BJ (cell line): ENCODE measurements around the gene PLGRKT. TPM values are rescaled to one million over a fixed set of nuclear protein-coding genes. Genes with fewer than 3 reads are reported as not detected.

ENCODE experiments used
- CTCF ChIA-PET: fragments of 350-600 bp; formaldehyde crosslinking; extraction: SDS; loops from one replicate; lab custom pipeline; 2021; ENCODE audit warnings: antibody characterized with exemption, inconsistent platforms; lab: Yijun Ruan, JAX
- POLR2A ChIA-PET: fragments of 300-600 bp; sonication (Branson Sonifier 250); formaldehyde crosslinking; extraction: SDS; loops from one replicate; lab custom pipeline; 2021; ENCODE audit warnings: antibody characterized with exemption; lab: Charles Lee
- DNase-seq: peaks from one replicate; pipeline ENCODE4 v3.0.0-alpha.2; 2011; ENCODE audit warnings: low read depth
- H3K27me3 ChIP-seq: 2 replicates; pipeline ENCODE4 v1.6.0; 2011; ENCODE audit warnings: low read length; ENCODE audit not compliant: control insufficient read depth, insufficient read depth
- H3K36me3 ChIP-seq: 2 replicates; pipeline ENCODE4 v1.5.1; 2011; ENCODE audit warnings: low read length; ENCODE audit not compliant: control insufficient read depth, insufficient read depth
- H3K4me3 ChIP-seq: 2 replicates; pipeline ENCODE4 v1.5.1; 2011; ENCODE audit warnings: low read depth, mild to moderate bottlenecking, control low read depth, low read length
- polyA plus RNA-seq: library from polyadenylated mRNA; depleted of rRNA; stranded (reverse); fragments of >200 nt; gene quantifications from 2 replicates; pipeline ENCODE4 v1.2.3, GENCODE V29; 2011
- TF ChIP-seq, protein P1 (sequence below): IDR thresholded peaks from 2 replicates; pipeline ENCODE4 v1.5.1; 2011; ENCODE audit warnings: low read depth, mild to moderate bottlenecking, control low read depth, inconsistent platforms, low read length, moderate library complexity; ENCODE audit not compliant: insufficient read depth

PLGRKT gene
- polyA plus RNA-seq, 1 experiment: 7.7 TPM

DNA sequence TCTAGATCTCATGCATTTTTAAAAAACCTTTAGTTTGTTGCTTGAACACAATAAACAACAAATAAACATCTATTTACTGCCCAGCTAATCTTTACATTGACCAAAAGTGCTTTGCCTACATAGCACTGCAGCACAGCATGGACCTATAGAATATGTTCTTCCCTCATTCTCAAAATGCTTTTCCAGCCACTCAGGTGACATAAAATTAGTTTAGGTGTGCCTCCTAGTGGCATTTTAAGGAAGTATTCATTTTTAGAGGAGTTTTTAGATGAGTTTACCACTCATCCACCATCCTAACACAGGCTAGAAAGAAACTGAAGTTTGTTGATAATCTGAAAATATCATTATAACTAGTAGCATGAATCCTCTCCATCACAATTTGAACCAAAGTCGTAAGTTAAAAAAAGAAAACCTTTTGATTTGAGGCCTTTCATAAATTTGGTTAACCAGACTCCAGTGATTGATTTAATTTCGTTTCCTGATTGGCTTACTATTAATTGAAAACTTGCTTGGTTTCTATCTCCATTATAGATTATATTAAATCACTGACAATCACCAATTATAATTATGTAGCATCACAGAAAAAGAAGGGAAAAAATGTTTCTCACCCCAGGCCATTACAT is 12.6 kb downstream of the PLGRKT start:
- TF ChIP-seq, protein P1, sequence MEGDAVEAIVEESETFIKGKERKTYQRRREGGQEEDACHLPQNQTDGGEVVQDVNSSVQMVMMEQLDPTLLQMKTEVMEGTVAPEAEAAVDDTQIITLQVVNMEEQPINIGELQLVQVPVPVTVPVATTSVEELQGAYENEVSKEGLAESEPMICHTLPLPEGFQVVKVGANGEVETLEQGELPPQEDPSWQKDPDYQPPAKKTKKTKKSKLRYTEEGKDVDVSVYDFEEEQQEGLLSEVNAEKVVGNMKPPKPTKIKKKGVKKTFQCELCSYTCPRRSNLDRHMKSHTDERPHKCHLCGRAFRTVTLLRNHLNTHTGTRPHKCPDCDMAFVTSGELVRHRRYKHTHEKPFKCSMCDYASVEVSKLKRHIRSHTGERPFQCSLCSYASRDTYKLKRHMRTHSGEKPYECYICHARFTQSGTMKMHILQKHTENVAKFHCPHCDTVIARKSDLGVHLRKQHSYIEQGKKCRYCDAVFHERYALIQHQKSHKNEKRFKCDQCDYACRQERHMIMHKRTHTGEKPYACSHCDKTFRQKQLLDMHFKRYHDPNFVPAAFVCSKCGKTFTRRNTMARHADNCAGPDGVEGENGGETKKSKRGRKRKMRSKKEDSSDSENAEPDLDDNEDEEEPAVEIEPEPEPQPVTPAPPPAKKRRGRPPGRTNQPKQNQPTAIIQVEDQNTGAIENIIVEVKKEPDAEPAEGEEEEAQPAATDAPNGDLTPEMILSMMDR: peak; percentile 31; the same call in 1 of the 2 replicates
- DNase-seq: no peak
- no peak overlapping the region for H3K4me3 ChIP-seq
- H3K36me3 ChIP-seq: no peaks in the 10 kb centered on the region
- H3K27me3 ChIP-seq: no peaks in the 10 kb centered on the region
- CTCF ChIA-PET: interaction anchor here (0.9 to 2.0 kb wide), 5 partner anchors 11 to 239 kb away, joined by 3 to 8 read pairs (median 6); partner anchors contain the start of gene CD274
- POLR2A ChIA-PET: interaction anchor here (0.7 kb wide), 1 partner anchor 439 kb away, joined by 3 read pairs; no protein-coding TSS in a partner anchor

DNA sequence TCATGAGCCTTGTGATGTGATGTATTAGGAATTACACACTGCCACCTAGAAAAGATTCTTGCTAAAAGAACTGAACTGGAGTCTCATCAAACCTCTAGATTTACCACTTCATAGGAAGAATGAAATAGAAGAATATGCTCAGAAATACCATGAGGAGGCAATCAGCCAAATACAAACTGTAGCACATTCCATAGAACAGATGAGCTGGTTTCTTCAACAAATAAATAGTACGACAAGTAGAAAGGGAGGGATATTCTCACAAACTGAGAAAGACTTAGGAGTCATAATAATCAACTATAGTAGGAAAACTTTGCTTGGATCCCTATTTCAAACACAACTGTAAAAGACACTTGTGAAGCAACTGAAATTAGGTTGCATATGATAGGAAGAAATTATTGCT is 15.4 kb downstream of the PLGRKT start:
- Histone ChIP-seq H3K27me3 (no peaks in the 10 kb centered on the region), H3K4me3 (no peak overlapping the region), H3K36me3 (no peaks in the 10 kb centered on the region)
- TF ChIP-seq, protein P1: no peak
- ChIA-PET CTCF (no interaction called here), POLR2A (no interaction called here)
- DNase-seq: no peak

DNA sequence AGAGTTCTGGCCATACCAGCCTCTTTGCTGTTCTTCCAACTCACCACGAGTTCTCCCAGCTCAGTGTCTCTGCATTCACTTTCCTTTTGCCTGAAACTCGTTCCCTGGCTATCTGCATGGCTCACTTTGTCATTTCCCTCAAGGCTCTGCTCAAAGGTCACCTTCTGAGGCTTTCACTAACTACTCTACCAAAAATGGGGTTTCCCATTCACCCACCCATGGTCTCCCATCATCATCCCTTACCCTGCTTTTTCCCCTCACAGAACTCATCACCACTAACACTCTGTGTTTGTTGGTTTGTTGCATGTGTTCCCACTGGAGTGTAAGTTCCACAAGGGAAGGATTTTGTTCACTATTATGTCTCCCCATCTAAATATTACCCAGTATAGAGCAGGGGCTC is 16.6 kb downstream of the PLGRKT start:
- ChIA-PET CTCF (no interaction called here), POLR2A (no interaction called here)
- Histone ChIP-seq H3K4me3 (no peak overlapping the region), H3K27me3 (no peaks in the 10 kb centered on the region), H3K36me3 (no peaks in the 10 kb centered on the region)
- no peak for DNase-seq
- TF ChIP-seq, protein P1: no peak

DNA sequence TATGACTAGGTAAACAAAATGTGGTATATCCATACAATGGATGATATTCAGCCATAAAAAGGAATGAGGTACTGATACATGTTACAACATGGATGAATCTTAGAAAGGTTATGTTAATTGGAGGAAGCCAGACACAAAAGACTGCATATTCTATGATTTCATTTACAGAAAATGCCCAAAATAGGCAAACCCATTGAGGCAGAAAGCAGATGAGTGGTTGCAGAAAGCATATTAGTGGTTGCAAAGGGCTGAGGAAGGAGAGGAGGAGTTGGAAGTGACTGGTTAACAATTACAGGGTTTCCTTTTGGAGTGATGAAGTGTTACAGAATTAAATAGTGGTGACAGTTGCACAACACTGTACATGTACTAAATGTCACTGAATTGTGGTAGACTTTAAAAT is 17.7 kb downstream of the PLGRKT start:
- Histone ChIP-seq H3K27me3 (no peaks in the 10 kb centered on the region), H3K4me3 (no peak overlapping the region), H3K36me3 (no peaks in the 10 kb centered on the region)
- TF ChIP-seq, protein P1: no peak
- no peak for DNase-seq
- ChIA-PET CTCF (no interaction called here), POLR2A (no interaction called here)

DNA sequence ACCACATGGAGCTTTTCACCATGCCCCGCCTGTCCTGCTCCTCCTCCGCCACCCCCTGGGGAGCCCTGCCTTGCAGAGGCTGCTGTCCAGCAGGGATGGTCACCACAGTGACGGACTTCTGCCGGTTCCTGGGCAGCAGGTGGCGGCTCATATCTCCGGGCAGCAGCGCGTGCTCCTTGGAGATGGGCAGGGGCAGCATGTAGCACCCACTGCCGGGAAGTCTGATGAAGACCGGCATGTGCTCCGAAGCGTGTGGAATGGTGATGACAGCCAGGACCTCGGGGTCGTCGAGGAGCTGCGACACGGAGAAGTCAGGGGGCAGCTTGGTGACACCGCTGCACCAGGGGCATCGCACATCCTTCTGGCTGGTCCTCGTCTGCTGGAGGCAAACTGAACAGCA is 19.2 kb downstream of the PLGRKT start:
- no peak for DNase-seq
- TF ChIP-seq, protein P1: no peak
- no peaks in the 10 kb centered on the region for H3K36me3 ChIP-seq
- CTCF ChIA-PET: no interaction called here
- H3K27me3 ChIP-seq: no peaks in the 10 kb centered on the region
- no peak overlapping the region for H3K4me3 ChIP-seq
- POLR2A ChIA-PET: no interaction called here
